Measurements from ENCODE around the gene KCNJ14.

Gene KCNJ14

DNA sequence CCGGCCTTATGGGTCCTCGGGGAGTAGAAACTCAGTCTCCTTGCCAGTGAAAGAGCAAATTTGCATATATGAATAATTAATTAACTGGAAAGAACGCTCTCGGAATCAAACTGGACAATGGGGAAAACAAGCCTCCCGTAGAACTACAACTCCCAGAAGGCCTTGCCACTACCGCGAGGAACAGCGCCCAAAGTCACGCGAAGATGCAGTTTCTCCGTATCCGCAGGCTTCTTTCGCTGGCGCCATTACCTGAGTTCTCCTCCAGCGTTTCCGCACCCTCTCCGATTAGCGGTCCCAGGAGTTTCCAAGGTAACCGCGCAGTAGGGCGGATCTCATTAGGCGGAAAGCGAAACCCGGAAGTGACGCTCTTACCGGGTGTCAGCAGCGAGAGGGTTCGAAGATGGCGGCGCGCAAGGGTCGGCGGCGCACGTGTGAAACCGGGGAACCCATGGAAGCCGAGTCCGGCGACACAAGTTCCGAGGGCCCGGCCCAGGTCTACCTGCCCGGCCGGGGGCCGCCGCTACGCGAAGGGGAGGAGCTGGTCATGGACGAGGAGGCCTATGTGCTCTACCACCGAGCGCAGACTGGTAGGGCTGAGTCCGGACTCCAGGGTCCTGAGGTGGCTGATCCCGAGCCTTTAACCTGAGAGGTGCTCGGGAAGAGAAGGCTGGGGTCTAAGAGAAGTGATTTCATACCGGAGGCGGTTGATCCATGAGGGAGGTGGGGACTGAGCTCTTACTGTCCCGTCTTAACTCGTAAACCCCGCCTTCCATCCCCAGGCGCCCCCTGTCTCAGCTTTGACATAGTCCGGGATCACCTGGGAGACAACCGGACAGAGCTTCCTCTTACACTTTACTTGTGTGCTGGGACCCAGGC is 9.5 kb upstream of the KCNJ14 start, which contains the start of gene GRWD1:
GRWD1 (plus strand) TSS at position 378 of the 876 bp plus-strand sequence; CDS start at position 401, 23 bp downstream.
- Histone ChIP-seq H4K20me1 (ENCODE audit: insufficient read depth, low read length) (no peaks in the 10 kb centered on the region), H3K79me2 (ENCODE audit: low read length) (peaks cover 35% of the 10 kb centered on the region), H3K4me3 (ENCODE audit: low read length) (peak within 1 kb of the TSS; percentile 83), H3K4me1 (ENCODE audit: low read length) (peaks cover 14% of the 10 kb centered on the region), H2AFZ (ENCODE audit: low read depth, low read length) (peak within 1 kb of the TSS; percentile 60), H3K4me2 (ENCODE audit: low read length) (peak within 1 kb of the TSS; percentile 70), H3K36me3 (replicated peaks; ENCODE audit: low read depth, low read length) (peaks cover 26% of the 10 kb centered on the region), H3K9me3 (ENCODE audit: insufficient read depth, low read length) (no peaks in the 10 kb centered on the region), H3K27ac (ENCODE audit: low read length) (peak within 1 kb of the TSS; percentile 65), H3K9ac (ENCODE audit: low read length) (peak within 1 kb of the TSS; percentile 84), H3K27me3 (ENCODE audit: low read depth, low read length) (no peaks in the 10 kb centered on the region)
- TF ChIP-seq EZH2phosphoT487 (IDR thresholded peaks at IDR 0.05; ENCODE audit: low read depth) (no peak), CTCF (IDR thresholded peaks at IDR 0.05; ENCODE audit: low read depth, low read length) (peak; percentile 10; the same call in 1 of the 2 replicates)

DNA sequence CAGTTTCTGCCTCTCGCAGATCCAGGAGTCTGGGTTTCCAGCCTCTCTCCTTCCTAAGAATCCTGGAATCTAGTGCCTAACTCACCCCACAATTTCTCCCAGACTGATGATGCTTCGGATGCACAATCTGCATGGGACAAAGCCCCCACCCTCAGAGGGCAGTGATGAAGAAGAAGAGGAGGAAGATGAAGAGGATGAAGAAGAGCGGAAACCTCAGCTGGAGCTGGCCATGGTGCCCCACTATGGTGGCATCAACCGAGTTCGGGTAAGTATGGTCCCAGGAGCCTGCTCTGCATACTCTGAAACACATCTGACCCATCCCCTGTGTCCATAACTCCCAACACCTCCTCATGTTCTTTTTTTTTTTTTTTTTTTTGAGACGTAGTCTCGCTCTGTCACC is 8.8 kb upstream of the KCNJ14 start:
- no peak for TF ChIP-seq EZH2phosphoT487 (IDR thresholded peaks at IDR 0.05; ENCODE audit: low read depth)
- TF ChIP-seq CTCF (IDR thresholded peaks at IDR 0.05; ENCODE audit: low read depth, low read length), result no peak
- no peaks in the 10 kb centered on the region for H3K9me3 ChIP-seq (ENCODE audit: insufficient read depth, low read length)
- peaks cover 14% of the 10 kb centered on the region for H3K4me1 ChIP-seq (ENCODE audit: low read length)
- peaks cover 33% of the 10 kb centered on the region for H3K36me3 ChIP-seq (replicated peaks; ENCODE audit: low read depth, low read length)
- H3K9ac ChIP-seq (ENCODE audit: low read length), result peak overlapping the region; percentile 84
- no peak overlapping the region for H2AFZ ChIP-seq (ENCODE audit: low read depth, low read length)
- H3K4me3 ChIP-seq (ENCODE audit: low read length), result peak overlapping the region; percentile 83
- H4K20me1 ChIP-seq (ENCODE audit: insufficient read depth, low read length), result no peaks in the 10 kb centered on the region
- H3K27ac ChIP-seq (ENCODE audit: low read length), result peak overlapping the region; percentile 65
- no peaks in the 10 kb centered on the region for H3K27me3 ChIP-seq (ENCODE audit: low read depth, low read length)
- peak overlapping the region; percentile 70 for H3K4me2 ChIP-seq (ENCODE audit: low read length)
- peaks cover 42% of the 10 kb centered on the region for H3K79me2 ChIP-seq (ENCODE audit: low read length)

GRCh38 chr19:48448563-48448962 is 6.8 kb upstream of the KCNJ14 start:
- H3K27ac ChIP-seq (ENCODE audit: low read length), result no peak overlapping the region
- no peak for TF ChIP-seq EZH2phosphoT487 (IDR thresholded peaks at IDR 0.05; ENCODE audit: low read depth)
- TF ChIP-seq CTCF (IDR thresholded peaks at IDR 0.05; ENCODE audit: low read depth, low read length), result no peak
- no peaks in the 10 kb centered on the region for H3K9me3 ChIP-seq (ENCODE audit: insufficient read depth, low read length)
- peaks cover 43% of the 10 kb centered on the region for H3K36me3 ChIP-seq (replicated peaks; ENCODE audit: low read depth, low read length)
- no peak overlapping the region for H3K4me3 ChIP-seq (ENCODE audit: low read length)
- H3K4me2 ChIP-seq (ENCODE audit: low read length), result no peak overlapping the region
- peaks cover 59% of the 10 kb centered on the region for H3K79me2 ChIP-seq (ENCODE audit: low read length)
- H3K4me1 ChIP-seq (ENCODE audit: low read length), result peaks cover 14% of the 10 kb centered on the region
- H4K20me1 ChIP-seq (ENCODE audit: insufficient read depth, low read length), result no peaks in the 10 kb centered on the region
- H3K9ac ChIP-seq (ENCODE audit: low read length), result no peak overlapping the region
- no peaks in the 10 kb centered on the region for H3K27me3 ChIP-seq (ENCODE audit: low read depth, low read length)
- H2AFZ ChIP-seq (ENCODE audit: low read depth, low read length), result no peak overlapping the region

DNA sequence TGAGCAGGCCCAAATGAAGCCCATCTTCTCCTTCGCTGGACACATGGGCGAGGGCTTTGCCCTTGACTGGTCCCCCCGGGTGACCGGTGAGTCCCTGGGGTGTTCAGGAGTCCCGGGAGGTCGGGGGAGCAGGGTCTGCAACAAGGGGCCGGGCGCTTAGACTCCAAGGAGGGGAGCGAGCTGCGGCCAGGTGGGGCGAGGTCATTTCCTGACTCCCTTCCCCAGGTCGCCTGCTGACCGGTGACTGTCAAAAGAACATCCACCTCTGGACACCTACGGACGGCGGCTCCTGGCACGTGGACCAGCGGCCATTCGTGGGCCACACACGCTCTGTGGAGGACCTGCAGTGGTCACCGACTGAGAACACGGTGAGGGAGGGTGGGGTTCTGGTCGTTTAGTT is 4.9 kb upstream of the KCNJ14 start:
- H3K36me3 ChIP-seq (replicated peaks; ENCODE audit: low read depth, low read length), result peaks cover 58% of the 10 kb centered on the region
- no peak for TF ChIP-seq EZH2phosphoT487 (IDR thresholded peaks at IDR 0.05; ENCODE audit: low read depth)
- TF ChIP-seq CTCF (IDR thresholded peaks at IDR 0.05; ENCODE audit: low read depth, low read length), result no peak
- H3K9ac ChIP-seq (ENCODE audit: low read length), result no peak overlapping the region

More for the DNA sequence above, 4.9 kb upstream of the KCNJ14 start:
- Histone ChIP-seq H3K4me1 (ENCODE audit: low read length) (peaks cover 4% of the 10 kb centered on the region), H3K27ac (ENCODE audit: low read length) (no peak overlapping the region), H3K79me2 (ENCODE audit: low read length) (peaks cover 76% of the 10 kb centered on the region), H3K4me3 (ENCODE audit: low read length) (no peak overlapping the region), H4K20me1 (ENCODE audit: insufficient read depth, low read length) (no peaks in the 10 kb centered on the region), H2AFZ (ENCODE audit: low read depth, low read length) (no peak overlapping the region), H3K27me3 (ENCODE audit: low read depth, low read length) (no peaks in the 10 kb centered on the region), H3K9me3 (ENCODE audit: insufficient read depth, low read length) (no peaks in the 10 kb centered on the region), H3K4me2 (ENCODE audit: low read length) (no peak overlapping the region)

Measured in OCI-LY3 (cell line).